NCI-H2196 (cell line): ENCODE measurements around the gene RHOD.

Source experiments
- DNase-seq: peaks from one replicate; lab custom pipeline; 2025; ENCODE audit not compliant: unreplicated experiment; lab: John Stamatoyannopoulos, UW

The RHOD gene

GRCh38 chr11:67031791-67032561 lies 24.7 kb upstream of the RHOD start:
- DNase-seq: no peak

GRCh38 chr11:67032830-67033551 lies 23.7 kb upstream of the RHOD start:
- no peak for DNase-seq

GRCh38 chr11:67033661-67034166 lies 22.9 kb upstream of the RHOD start:
- no peak for DNase-seq

- no peak for DNase-seq
Observed at GRCh38 chr11:67034350-67034749, 22.3 kb upstream of the RHOD start.

GRCh38 chr11:67040147-67040546 lies 16.5 kb upstream of the RHOD start:
- no peak for DNase-seq

- DNase-seq: no peak
Observed at GRCh38 chr11:67041602-67042001, 15.0 kb upstream of the RHOD start.

- no peak for DNase-seq
Observed at GRCh38 chr11:67043572-67044349, 12.9 kb upstream of the RHOD start.

GRCh38 chr11:67044496-67044895 lies 12.2 kb upstream of the RHOD start:
- DNase-seq: no peak

- DNase-seq: no peak
Observed at GRCh38 chr11:67045314-67045713, 11.3 kb upstream of the RHOD start.

- DNase-seq: no peak
Observed at GRCh38 chr11:67048515-67049130, 8.0 kb upstream of the RHOD start.

- no peak for DNase-seq
Observed at GRCh38 chr11:67050139-67050538, 6.5 kb upstream of the RHOD start.

GRCh38 chr11:67051180-67051893 lies 5.3 kb upstream of the RHOD start:
- DNase-seq: no peak

- no peak for DNase-seq
Observed at GRCh38 chr11:67051945-67052488, 4.6 kb upstream of the RHOD start.

GRCh38 chr11:67052891-67053290 lies 3.8 kb upstream of the RHOD start:
- DNase-seq: no peak

GRCh38 chr11:67053896-67054329 lies 2.7 kb upstream of the RHOD start:
- DNase-seq: peak; percentile 44

- DNase-seq: no peak
Observed at GRCh38 chr11:67054346-67054835, 2.3 kb upstream of the RHOD start.

GRCh38 chr11:67054836-67055523 lies 1.7 kb upstream of the RHOD start:
- peak; percentile 81 for DNase-seq

- DNase-seq: no peak
Observed at GRCh38 chr11:67055812-67056211, 835 bp upstream of the RHOD start.

- DNase-seq: no peak
Observed at GRCh38 chr11:67057205-67057672, 592 bp downstream of the RHOD start.
